K562 (cell line): ENCODE measurements around the gene NEU3. TPM values are rescaled to one million over a fixed set of nuclear protein-coding genes. Genes with fewer than 3 reads are reported as not detected.
A peak's percentile ranks its signal among the peaks of the same experiment; 100 is the strongest.

ENCODE experiments used
- ATAC-seq: fragments of 200-7000 bp; cut with Tn5 transposase; 3 replicates; pipeline ENCODE4 v1.9.1; 2020; ENCODE audit warnings: moderate library complexity
- Bru-seq: library from RNA; stranded (reverse); fragments of 400-500 nt; gene quantifications from one replicate; lab custom pipeline; 2021; lab: Mats Ljungman, UMichigan
- BruChase-seq, 2 experiments: library from RNA; stranded (reverse); fragments of 400-500 nt; gene quantifications; one replicate each; lab custom pipeline; 2021; lab: Mats Ljungman, UMichigan
- BruUV-seq: library from RNA; stranded (reverse); fragments of 400-500 nt; replicated peaks from 2 replicates; lab custom pipeline; 2021; lab: Mats Ljungman, UMichigan
- CTCF ChIA-PET: fragments of 300-600 bp; formaldehyde crosslinking; extraction: SDS; loops from one replicate; lab custom pipeline; 2021; ENCODE audit warnings: low intra/inter-chr PET ratio; lab: Yijun Ruan, JAX
- POLR2A ChIA-PET: fragments of 300-600, 350-650 bp; sonication (Branson Sonifier 250); formaldehyde crosslinking; extraction: SDS; loops from one replicate; lab custom pipeline; 2021; ENCODE audit warnings: antibody characterized with exemption, inconsistent platforms; lab: Yijun Ruan, JAX
- DNase-seq, 4 experiments: peaks; one replicate each; pipeline versions ENCODE4 v3.0.0 to v3.0.0-alpha.2; 2011 to 2018; ENCODE audit warnings: low spot score in 3 of 4, mixed read lengths in 3 of 4; ENCODE audit errors: extremely low read depth in 1 of 4
- FAIRE-seq: peaks from 2 replicates; lab custom pipeline; 2011; peaks lifted over from hg19 to GRCh38; lab: Jason Lieb, UNC
- H2AFZ ChIP-seq: 2 replicates; pipeline ENCODE4 v1.6.0; 2011; ENCODE audit warnings: low read depth, low read length, control low read depth, inconsistent platforms
- H3K27ac ChIP-seq: fragments of 200-600 bp; 3 replicates; pipeline ENCODE4 v1.8.0; 2011; ENCODE audit warnings: low read depth, mild to moderate bottlenecking, control low read depth, inconsistent platforms, low read length, moderate library complexity, mixed read lengths; ENCODE audit errors: extremely low read depth
- H3K27me3 ChIP-seq, 2 experiments: fragments of 300-600 bp in 1 of 2; 2 replicates in 1 of 2; 3 replicates in 1 of 2; pipeline versions ENCODE4 v1.6.0 to v1.8.0; 2011; ENCODE audit warnings: inconsistent platforms in 2 of 2, low read length in 2 of 2, mild to moderate bottlenecking in 1 of 2, mixed read lengths in 1 of 2, moderate library complexity in 1 of 2; ENCODE audit not compliant: control insufficient read depth in 2 of 2, insufficient read depth in 2 of 2
- H3K36me3 ChIP-seq: fragments of 300-600 bp; 3 replicates; pipeline ENCODE4 v1.8.0; 2011; ENCODE audit warnings: mild to moderate bottlenecking, low read length, inconsistent platforms; ENCODE audit not compliant: control insufficient read depth, insufficient read depth
- H3K4me1 ChIP-seq, 2 experiments: fragments of 200-600 bp in 1 of 2; replicated peaks in 1 of 2; 2 replicates in 1 of 2; 3 replicates in 1 of 2; pipeline versions ENCODE4 v1.5.1 to v1.8.0; 2011; ENCODE audit warnings: inconsistent platforms in 2 of 2, low read length in 2 of 2, mild to moderate bottlenecking in 1 of 2, mixed read lengths in 1 of 2, moderate library complexity in 1 of 2; ENCODE audit not compliant: control insufficient read depth in 2 of 2, insufficient read depth in 2 of 2
- H3K4me2 ChIP-seq: 2 replicates; pipeline ENCODE4 v1.6.1; 2011; ENCODE audit warnings: low read length, control low read depth, inconsistent platforms, mixed read lengths; ENCODE audit not compliant: insufficient read depth
- H3K4me3 ChIP-seq: fragments of 200-600 bp; sonication (generic), shearing (Covaris generic); 2 replicates; pipeline ENCODE4 v1.5.1; 2016; ENCODE audit warnings: control low read depth, inconsistent platforms
- H3K79me2 ChIP-seq: fragments of 200-600 bp; 3 replicates; pipeline ENCODE4 v1.8.0; 2011; ENCODE audit warnings: low read length, inconsistent platforms; ENCODE audit not compliant: control insufficient read depth, insufficient read depth
- H3K9ac ChIP-seq, 2 experiments: 2 replicates each; pipeline versions ENCODE4 v1.6.0 to v1.6.1; 2011; ENCODE audit warnings: low read depth in 2 of 2, low read length in 2 of 2, control low read depth in 1 of 2, inconsistent platforms in 1 of 2, mild to moderate bottlenecking in 1 of 2, mixed read lengths in 1 of 2; ENCODE audit not compliant: insufficient read depth in 1 of 2
- H3K9me1 ChIP-seq: one replicate; pipeline ENCODE4 v1.6.0; 2011; ENCODE audit warnings: inconsistent platforms, mild to moderate bottlenecking, low read length, moderate library complexity; ENCODE audit not compliant: control insufficient read depth, insufficient read depth
- H3K9me3 ChIP-seq: replicated peaks from 2 replicates; pipeline ENCODE4 v1.5.1; 2011; ENCODE audit warnings: low read depth, low read length, inconsistent platforms; ENCODE audit not compliant: control insufficient read depth, insufficient read depth
- H4K20me1 ChIP-seq: replicated peaks from 2 replicates; pipeline ENCODE4 v1.6.1; 2011; ENCODE audit warnings: low read length, inconsistent platforms, mixed read lengths; ENCODE audit not compliant: control insufficient read depth, insufficient read depth
- BCL6 ChIP-seq: fragments of 250-450 bp; sonication (Bioruptor Pico); IDR thresholded peaks from 2 replicates; pipeline ENCODE4 v1.4.0; 2020
- CREBBP ChIP-seq: IDR thresholded peaks from one replicate; pipeline ENCODE4 v1.6.1; 2012; ENCODE audit warnings: low read depth, mild to moderate bottlenecking, control low read depth, inconsistent platforms, low read length
- E2F3 ChIP-seq: fragments of 250-450 bp; sonication (Bioruptor Pico); IDR thresholded peaks from 2 replicates; pipeline ENCODE4 v1.4.0; 2020; ENCODE audit warnings: mild to moderate bottlenecking
- EGR1 ChIP-seq: fragments of 450-650 bp; conservative IDR thresholded peaks from 2 replicates; pipeline ENCODE4 v1.6.1; 2017; ENCODE audit warnings: mild to moderate bottlenecking
- ELF2 ChIP-seq: fragments of 250-450 bp; sonication (Bioruptor Pico); IDR thresholded peaks from 2 replicates; pipeline ENCODE4 v1.5.0; 2021; ENCODE audit warnings: mild to moderate bottlenecking
- ELF4 ChIP-seq: fragments of 450-650 bp; formaldehyde crosslinking; IDR thresholded peaks from 2 replicates; pipeline ENCODE4 v1.4.0; 2022; ENCODE audit warnings: missing genetic modification characterization
- MAFK ChIP-seq: IDR thresholded peaks from 2 replicates; pipeline ENCODE4 v1.6.1; 2011; ENCODE audit warnings: low read length, improper control_type of control experiment
- MEIS2 ChIP-seq: fragments of 450-650 bp; IDR thresholded peaks from 2 replicates; pipeline ENCODE4 v1.6.1; 2014; ENCODE audit warnings: mild to moderate bottlenecking; ENCODE audit not compliant: partially characterized antibody
- RFX1 ChIP-seq: fragments of 450-650 bp; IDR thresholded peaks from 2 replicates; pipeline ENCODE4 v1.6.1; 2016; ENCODE audit warnings: mild to moderate bottlenecking, moderate library complexity
- TAF9B ChIP-seq: fragments of 450-650 bp; IDR thresholded peaks from 2 replicates; pipeline ENCODE4 v1.6.1; 2018; ENCODE audit warnings: mild to moderate bottlenecking; ENCODE audit not compliant: partially characterized antibody
- ZEB2 ChIP-seq: fragments of 450-650 bp; IDR thresholded peaks from 2 replicates; pipeline ENCODE4 v1.6.1; 2016
- ZNF146 ChIP-seq: IDR thresholded peaks from one replicate; pipeline ENCODE4 v1.6.1; 2018; ENCODE audit warnings: missing compliant biosample characterization; ENCODE audit not compliant: unreplicated experiment
- ZNF280A ChIP-seq: fragments of 450-650 bp; IDR thresholded peaks from 2 replicates; pipeline ENCODE4 v1.6.1; 2018; ENCODE audit warnings: mild to moderate bottlenecking, low read depth; ENCODE audit not compliant: partially characterized antibody
- ZSCAN29 ChIP-seq: fragments of 450-650 bp; IDR thresholded peaks from 2 replicates; pipeline ENCODE4 v1.6.1; 2017
- WGBS: fragments of 100-300 bp; shearing (Covaris generic); methylation state at CpG from one replicate; pipeline ENCODE4 v1.1.6; 2016; ENCODE audit warnings: low coverage, mixed read lengths; ENCODE audit not compliant: insufficient coverage; ENCODE audit errors: missing lambda C conversion rate; 5-methylcytosine and 5-hydroxymethylcytosine counted together
- in situ Hi-C: fragments of 300-500 bp; cut with MboI; formaldehyde crosslinking; loops from 4 replicates; pipeline ENCODE4 v1.15.0; 2018; ENCODE audit warnings: inconsistent platforms, mixed read lengths
- intact Hi-C: fragments of 100-400 bp; cut with micrococcal nuclease; formaldehyde crosslinking; loops from 2 replicates; pipeline ENCODE4 v1.14.2; 2022
- long read RNA-seq, 3 experiments: library from polyadenylated mRNA in 2 of 3; library from RNA in 1 of 3; unstranded in 2 of 3; stranded (forward) in 1 of 3; transcript quantifications; one replicate each; pipeline ENCODE4 v2.0.0, GENCODE V29; 2019 to 2022
- polyA minus RNA-seq, 3 experiments: library from RNA; depleted of rRNA, polyadenylated mRNA; stranded (reverse); fragments of >200 nt; gene quantifications; 2 replicates each; pipeline ENCODE4 v1.2.3, GENCODE V29; 2011
- polyA plus RNA-seq, 8 experiments: library from polyadenylated mRNA; depleted of rRNA in 4 of 8; stranded (reverse) in 5 of 8; unstranded in 3 of 8; fragments of >200 nt; fragmentation: Nextera tagmentation in 2 of 8; fragmentation: Illumina TruSeq in 1 of 8; extraction: Ambion mirVana in 2 of 8; extraction: Trizol in 1 of 8; gene quantifications; 2 replicates each; pipeline versions ENCODE4 v1.2.1 to v1.2.3, GENCODE V29; 2011 to 2014; ENCODE audit warnings: inconsistent platforms in 1 of 8, missing spikeins in 1 of 8
- total RNA-seq, 7 experiments: library from RNA; depleted of rRNA in 6 of 7; stranded (reverse); fragments of >200 nt in 6 of 7; fragmentation: Illumina TruSeq in 2 of 7; extraction: Trizol in 2 of 7; gene quantifications; 2 replicates each; pipeline versions ENCODE4 v1.2.1 to v1.2.3, GENCODE V29; 2011 to 2021; ENCODE audit warnings: low replicate concordance in 1 of 7
- TF ChIP-seq, protein P1 (sequence below): IDR thresholded peaks from 2 replicates; pipeline ENCODE4 v1.6.1; 2012; ENCODE audit warnings: low read depth, low read length, improper control_type of control experiment, borderline replicate concordance

Gene NEU3
- 58.7 and 76.5 TPM in 2 replicates for total RNA-seq (2011; cell fraction: chromatin; rRNA removed; ENCODE audit: low replicate concordance)
- total RNA-seq (2011; cell fraction: nucleolus; rRNA removed), result 46.5 and 50.9 TPM in 2 replicates
- 48.2 and 59.5 TPM in 2 replicates for total RNA-seq (2011; cell fraction: nucleoplasm; rRNA removed)
- total RNA-seq (2014; rRNA removed) (35.0 and 36.7 TPM in 2 replicates), total RNA-seq (2014; rRNA removed; fragmentation: Illumina TruSeq; extraction: Trizol) (28.3 and 31.1 TPM in 2 replicates), total RNA-seq (2015; rRNA removed; fragmentation: Illumina TruSeq; extraction: Trizol) (36.5 and 41.3 TPM in 2 replicates), total RNA-seq (2021) (32.6 and 33.6 TPM in 2 replicates), polyA plus RNA-seq (2011; rRNA removed) (35.1 and 35.7 TPM in 2 replicates), polyA plus RNA-seq (2014; fragmentation: Illumina TruSeq; extraction: Trizol) (27.9 and 28.6 TPM in 2 replicates), polyA plus RNA-seq (2014; fragmentation: Nextera tagmentation; extraction: Ambion mirVana) (1 to 10 TPM; 6.2 to 7.2 TPM), polyA plus RNA-seq (2014; rRNA removed) (25.5 and 26.9 TPM in 2 replicates), polyA minus RNA-seq (2011; rRNA and poly(A)+ RNA removed) (51.0 and 55.8 TPM in 2 replicates), Bru-seq, nascent RNA (percentile 88 among the genes with signal in this experiment), BruChase-seq, experiment 1, labeled RNA remaining after a 2-hour chase (percentile 86 among the genes with signal in this experiment), BruChase-seq, experiment 2, labeled RNA remaining after a 6-hour chase (percentile 87 among the genes with signal in this experiment)
- 29.9 and 43.7 TPM in 2 replicates for polyA plus RNA-seq (2011; cell fraction: cytosol; rRNA removed)
- polyA plus RNA-seq (2011; cell fraction: nucleus; rRNA removed), result 46.4 and 57.9 TPM in 2 replicates
- 20.4 and 20.5 TPM in 2 replicates for polyA plus RNA-seq (2012)
- polyA minus RNA-seq (2011; cell fraction: cytosol; rRNA and poly(A)+ RNA removed), result 32.6 and 35.1 TPM in 2 replicates
- polyA minus RNA-seq (2011; cell fraction: nucleus; rRNA and poly(A)+ RNA removed), result 32.7 and 43.7 TPM in 2 replicates
- long read RNA-seq, experiment 1, full-length matches to known transcripts, result 19 of 58 reads
- long read RNA-seq, experiment 1, partial matches to known transcripts, result 8 of 58 reads
- long read RNA-seq, experiment 1, other reads (novel, unspliced or antisense), result 31 of 58 reads
- long read RNA-seq, experiment 2, full-length matches to known transcripts, result 3 of 27 reads
- long read RNA-seq, experiment 2, partial matches to known transcripts, result 0 of 27 reads
- long read RNA-seq, experiment 2, other reads (novel, unspliced or antisense), result 24 of 27 reads
- long read RNA-seq, experiment 3, partial matches to known transcripts, result 0 of 3 reads
- long read RNA-seq, experiment 3, other reads (novel, unspliced or antisense), result 3 of 3 reads

DNA sequence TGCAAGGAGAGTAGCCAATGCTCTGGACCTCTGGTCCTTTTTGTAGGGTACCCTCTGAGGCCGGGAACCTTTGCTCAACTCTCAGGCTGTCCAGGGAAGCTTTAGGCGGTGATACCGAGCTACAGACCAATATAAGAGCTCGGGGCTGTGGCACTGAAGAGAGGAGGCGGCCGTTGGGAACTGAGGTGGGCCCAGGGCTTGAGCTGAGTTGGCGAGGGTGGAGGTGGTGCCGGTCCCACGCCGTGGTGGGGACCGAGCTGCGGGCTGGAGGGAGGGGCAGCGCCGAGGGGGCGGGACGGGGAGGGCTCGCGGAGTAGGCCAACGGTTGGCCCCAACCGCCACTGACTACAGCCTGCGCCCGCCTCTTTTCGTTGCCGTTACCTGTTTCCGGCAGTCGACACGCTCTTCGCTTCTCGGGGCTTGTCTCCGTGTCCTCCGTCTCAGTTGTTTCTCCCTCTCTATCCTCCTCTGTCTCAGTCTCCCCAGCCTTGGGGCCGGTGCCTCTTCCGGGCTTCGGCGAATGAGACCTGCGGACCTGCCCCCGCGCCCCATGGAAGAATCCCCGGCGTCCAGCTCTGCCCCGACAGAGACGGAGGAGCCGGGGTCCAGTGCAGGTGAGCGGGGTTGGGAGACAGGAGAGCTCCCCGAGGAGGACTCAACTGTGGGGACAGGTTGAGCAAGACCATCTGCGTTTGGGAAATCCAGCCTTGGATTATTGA, at the start of gene NEU3:
Gene NEU3 (plus strand): TSS at position 393 of the 719 bp plus-strand sequence. CDS start 128 bp downstream, at position 521.
- no TSS peak for BruUV-seq
- FAIRE-seq (peak; percentile 70), DNase-seq (peak; percentile 90 to 93 (median 92)), ATAC-seq (peak; percentile 92)
- peaks cover 46% of the 10 kb centered on the region for H3K79me2 ChIP-seq
- H3K36me3 ChIP-seq, result peaks cover 20% of the 10 kb centered on the region; the same call in 2 of the 3 replicates
- peaks cover 4 to 25% of the 10 kb centered on the region in 2 experiments; a peak in 4 of 5 replicates for H3K4me1 ChIP-seq
- WGBS, result under 1% methylated on average over 36 of the region's 46 CpGs
- ChIA-PET POLR2A (interaction anchor here (0.6 to 3.2 kb wide), 25 partner anchors 9 to 821 kb away, joined by 3 to 14 read pairs (median 4); partner anchors contain the start of genes SPCS2 and XRRA1), CTCF (no interaction called here)
- peak within 1 kb of the TSS; percentile 97 for H3K4me3 ChIP-seq
- peak within 1 kb of the TSS; percentile 93 for H3K27ac ChIP-seq
- in situ Hi-C loops, result no loop called here
- H4K20me1 ChIP-seq, result no peaks in the 10 kb centered on the region
- H3K4me2 ChIP-seq, result peak within 1 kb of the TSS; percentile 96
- peak within 1 kb of the TSS; percentile 87 for H2AFZ ChIP-seq
- no peaks in the 10 kb centered on the region for H3K9me1 ChIP-seq
- H3K9me3 ChIP-seq, result no peaks in the 10 kb centered on the region
- H3K9ac ChIP-seq, result peak within 1 kb of the TSS; percentile 90 to 94
- intact Hi-C loops, result loop anchor here (2.0 kb wide), 1 partner anchor 40 kb away; the partner anchor contains the start of genes SPCS2 and XRRA1
- H3K27me3 ChIP-seq, result no peaks in the 10 kb centered on the region
- TF ChIP-seq, protein P1, sequence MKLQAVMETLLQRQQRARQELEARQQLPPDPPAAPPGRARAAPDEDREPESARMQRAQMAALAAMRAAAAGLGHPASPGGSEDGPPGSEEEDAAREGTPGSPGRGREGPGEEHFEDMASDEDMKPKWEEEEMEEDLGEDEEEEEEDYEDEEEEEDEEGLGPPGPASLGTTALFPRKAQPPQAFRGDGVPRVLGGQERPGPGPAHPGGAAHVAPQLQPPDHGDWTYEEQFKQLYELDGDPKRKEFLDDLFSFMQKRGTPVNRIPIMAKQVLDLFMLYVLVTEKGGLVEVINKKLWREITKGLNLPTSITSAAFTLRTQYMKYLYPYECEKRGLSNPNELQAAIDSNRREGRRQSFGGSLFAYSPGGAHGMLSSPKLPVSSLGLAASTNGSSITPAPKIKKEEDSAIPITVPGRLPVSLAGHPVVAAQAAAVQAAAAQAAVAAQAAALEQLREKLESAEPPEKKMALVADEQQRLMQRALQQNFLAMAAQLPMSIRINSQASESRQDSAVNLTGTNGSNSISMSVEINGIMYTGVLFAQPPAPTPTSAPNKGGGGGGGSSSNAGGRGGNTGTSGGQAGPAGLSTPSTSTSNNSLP, result no peak
- no peak for TF ChIP-seq ZSCAN29
- no peak for TF ChIP-seq MEIS2
- TF ChIP-seq E2F3 (CRISPR knock-in tag), result no peak
- no peak for TF ChIP-seq ELF2 (CRISPR knock-in tag)
- TF ChIP-seq MAFK, result no peak
- TF ChIP-seq EGR1, result peak; percentile 54
- TF ChIP-seq ZEB2, result peak; percentile 86
- no peak for TF ChIP-seq ZNF280A
- peak; percentile 71 for TF ChIP-seq TAF9B
- no peak for TF ChIP-seq CREBBP
- no peak for TF ChIP-seq RFX1
- no peak for TF ChIP-seq BCL6 (CRISPR knock-in tag)
- TF ChIP-seq ELF4 (CRISPR knock-in tag), result no peak
- no peak for TF ChIP-seq ZNF146 (CRISPR knock-in tag)
